ENCODE data around the gene RPN2.

GRCh38 chr20:37188787-37189186 lies 9.7 kb downstream of the RPN2 start:
- TF ChIP-seq POLR2AphosphoS5 (IDR thresholded peaks at IDR 0.05; ENCODE audit: borderline replicate concordance, low read depth, low read length) (no peak), EZH2 (IDR thresholded peaks at IDR 0.05) (no peak), FOXP2 (optimal IDR thresholded peaks at IDR 0.05; ENCODE audit: control extremely low read depth, extremely low read length, insufficient read depth) (no peak)

All from SK-N-MC (cell line).